HG03066 (cell line): ENCODE data around the gene IGF1.
"Not testable (repeated sequence)": the region's sequence is repeated elsewhere in the genome, so short reads cannot be mapped to it uniquely, and the experiment has no call there.

Source experiments
- ATAC-seq: cut with Tn5 transposase; IDR thresholded peaks from one replicate; pipeline ENCODE4 v1.9.1; 2021; ENCODE audit warnings: low read depth; ENCODE audit not compliant: unreplicated experiment

The IGF1 gene

DNA sequence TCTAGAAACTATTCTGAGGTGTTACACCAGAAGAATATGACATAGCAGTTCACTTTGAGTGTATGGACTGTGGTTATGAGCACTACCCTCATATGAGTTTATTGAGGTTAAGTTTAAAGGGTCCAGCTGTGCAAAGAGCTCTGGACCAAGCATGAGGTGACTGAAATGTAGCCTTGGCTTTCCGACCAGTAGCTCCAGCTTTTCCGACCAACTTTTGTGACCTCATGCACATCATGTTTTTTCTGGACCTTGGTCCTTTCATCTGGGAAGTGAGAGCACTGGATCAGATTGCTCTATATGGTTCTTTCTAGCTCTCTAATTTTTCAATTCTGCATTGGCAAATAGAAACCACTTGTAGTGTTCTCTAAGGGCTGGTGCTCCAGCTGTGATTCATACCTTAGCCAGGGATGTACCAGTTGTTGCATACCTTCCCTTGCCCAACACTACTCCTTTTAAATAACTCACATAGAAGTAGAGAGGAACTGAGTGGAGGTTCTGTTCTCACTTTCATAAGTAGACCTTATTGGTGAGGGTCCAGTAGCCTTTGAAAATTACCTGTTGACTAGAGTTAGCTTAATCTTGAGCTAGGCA, 16.6 kb downstream of the IGF1 start:
- no peak for ATAC-seq

DNA sequence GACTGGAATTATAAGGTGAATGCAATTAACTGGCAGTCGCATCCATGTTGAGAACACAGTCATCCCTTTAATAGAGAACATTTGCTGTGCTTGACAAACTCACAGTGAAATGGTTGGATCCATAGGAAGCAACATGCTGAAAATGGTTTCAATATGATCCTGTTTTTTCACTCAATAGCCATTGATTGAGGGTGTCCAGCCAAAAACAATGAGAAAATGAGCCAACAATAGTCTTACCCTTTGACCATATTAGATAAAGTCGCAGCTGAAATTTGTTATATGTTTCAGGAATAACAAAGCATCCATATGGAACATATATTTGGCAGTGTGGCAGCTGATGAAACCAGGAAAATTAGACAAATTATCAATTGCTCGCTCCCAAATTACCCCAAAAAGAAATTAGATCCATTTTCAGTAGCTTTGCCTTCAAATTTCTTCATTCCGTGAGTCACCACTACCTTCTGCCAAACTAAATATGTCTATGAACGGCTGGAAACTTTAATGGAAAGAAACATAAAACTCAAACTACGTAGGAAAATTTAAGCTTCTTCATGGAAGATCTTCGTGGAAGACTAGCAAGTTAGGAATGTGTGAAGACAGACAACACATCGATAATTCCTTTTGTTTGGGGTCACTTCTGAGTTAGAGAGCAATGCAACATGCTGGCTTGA, 17.4 kb downstream of the IGF1 start:
- ATAC-seq = no peak

DNA sequence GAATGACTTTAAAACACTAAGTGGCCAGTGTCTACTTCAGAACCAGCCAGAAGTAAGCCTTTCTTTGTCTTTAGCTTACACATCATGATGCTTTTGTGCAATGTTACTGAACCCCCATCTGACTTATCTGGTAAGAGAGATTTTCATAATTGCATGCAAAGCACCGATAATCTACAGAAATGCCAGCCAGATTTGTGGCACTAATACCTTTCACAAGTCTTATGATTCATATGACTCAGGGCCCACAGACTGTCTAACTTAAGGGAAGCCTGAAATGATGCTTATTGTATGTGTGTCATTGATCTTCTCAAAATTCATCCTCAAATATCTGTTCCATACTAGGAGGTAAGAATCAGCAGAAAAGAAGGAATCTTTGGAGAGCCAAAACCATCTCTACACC, 18.0 kb downstream of the IGF1 start:
- no peak for ATAC-seq

DNA sequence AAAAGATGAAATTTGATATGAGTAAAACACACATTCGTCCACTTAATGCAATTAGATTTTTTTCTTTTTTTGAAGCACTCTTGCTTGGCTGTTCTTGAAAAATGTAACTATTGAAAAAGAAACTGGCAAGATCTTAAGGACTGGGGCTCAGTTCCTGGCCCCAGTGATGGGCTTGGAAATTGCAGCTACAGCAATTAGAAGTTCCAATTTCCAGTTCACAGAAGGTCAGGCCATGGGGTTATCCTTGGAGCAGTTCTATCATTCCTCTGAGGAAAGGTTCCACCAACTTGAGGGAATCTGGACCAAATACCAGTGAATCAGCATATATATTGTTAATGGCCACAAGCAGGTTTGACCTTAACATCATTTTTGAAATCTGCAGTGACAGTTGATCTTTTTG, 18.9 kb downstream of the IGF1 start:
- ATAC-seq = no peak

DNA sequence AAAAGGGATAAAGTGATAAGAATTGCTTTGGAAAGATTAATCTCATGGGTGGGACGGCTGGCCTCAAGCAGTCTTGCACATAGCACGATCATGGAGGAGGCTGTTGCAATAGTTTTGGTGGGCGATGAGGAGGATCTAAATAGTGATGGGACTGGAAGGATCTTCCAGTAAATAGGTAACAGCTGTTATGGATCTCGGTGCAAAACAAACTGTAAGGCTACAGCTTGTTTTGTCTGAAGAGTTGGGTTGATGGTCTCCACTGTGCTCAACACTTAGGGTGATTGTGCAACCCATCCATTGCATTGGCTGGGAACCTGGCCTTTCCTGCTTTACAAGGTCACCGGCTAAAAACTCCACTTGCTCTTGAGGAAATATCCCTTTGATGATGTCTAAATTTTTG, 21.0 kb downstream of the IGF1 start:
- no peak for ATAC-seq

DNA sequence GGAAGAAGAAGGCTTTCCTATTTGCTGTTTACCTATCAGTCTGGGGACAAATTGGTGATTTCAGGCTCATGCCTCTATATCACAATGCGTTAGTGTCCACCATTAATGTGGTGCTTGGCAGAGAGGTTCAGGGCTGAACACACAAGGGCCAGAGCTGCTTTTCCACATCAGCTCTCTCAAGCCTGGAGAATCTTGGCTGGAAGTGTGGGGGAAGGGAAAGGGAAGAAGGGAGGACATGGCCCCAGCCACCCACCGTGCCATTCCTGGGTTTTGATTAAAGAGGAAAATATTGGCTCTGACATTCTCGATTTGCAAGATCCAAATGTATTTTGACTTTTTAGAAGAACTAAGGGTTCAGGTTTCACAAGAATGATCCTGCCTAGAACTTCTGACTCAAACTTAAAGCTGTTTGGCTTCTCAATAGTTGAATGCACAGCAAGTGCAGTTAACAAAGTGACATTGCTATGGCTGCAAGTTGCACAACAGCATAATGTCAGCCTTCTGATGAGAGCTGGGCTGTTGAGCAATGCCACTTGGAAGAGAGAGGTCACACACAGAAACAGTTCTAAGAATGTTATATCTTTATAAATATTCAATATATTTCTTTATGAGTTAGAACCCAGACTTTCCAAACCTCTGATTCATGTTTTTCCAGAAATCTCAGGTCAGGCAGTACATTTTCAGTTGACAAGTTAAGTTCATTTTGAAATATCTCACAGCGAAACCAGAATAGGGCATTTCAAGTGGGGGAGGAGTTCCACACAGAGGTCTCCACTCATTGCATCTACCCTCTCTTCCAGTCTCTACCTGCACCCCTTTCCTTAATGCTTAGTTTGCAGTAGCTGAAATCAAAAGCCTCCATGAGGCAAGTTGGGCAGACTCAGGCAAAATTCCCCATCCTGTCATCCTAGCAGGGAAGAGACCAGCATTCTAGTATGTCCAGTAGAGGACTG, 25.3 kb downstream of the IGF1 start:
- no peak for ATAC-seq

DNA sequence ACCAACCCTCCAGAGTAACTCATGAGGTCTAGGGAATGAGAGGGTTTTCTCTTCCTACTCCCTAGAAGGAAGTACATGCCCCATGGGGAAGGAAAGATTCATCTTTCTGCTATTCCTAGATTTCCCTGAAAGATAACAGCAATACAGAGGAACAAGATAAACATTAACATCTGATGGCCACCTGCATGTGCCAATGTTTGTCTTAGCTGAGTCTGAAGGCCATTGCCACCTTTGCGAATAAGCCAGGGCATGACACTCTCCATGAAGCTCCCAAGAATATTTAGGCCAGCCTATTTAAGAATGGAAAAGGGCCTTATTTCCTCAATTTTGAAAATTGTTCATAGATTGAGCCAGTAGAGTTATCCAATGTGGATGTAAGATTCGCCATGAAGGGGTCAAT, 26.0 kb downstream of the IGF1 start:
- ATAC-seq = no peak

DNA sequence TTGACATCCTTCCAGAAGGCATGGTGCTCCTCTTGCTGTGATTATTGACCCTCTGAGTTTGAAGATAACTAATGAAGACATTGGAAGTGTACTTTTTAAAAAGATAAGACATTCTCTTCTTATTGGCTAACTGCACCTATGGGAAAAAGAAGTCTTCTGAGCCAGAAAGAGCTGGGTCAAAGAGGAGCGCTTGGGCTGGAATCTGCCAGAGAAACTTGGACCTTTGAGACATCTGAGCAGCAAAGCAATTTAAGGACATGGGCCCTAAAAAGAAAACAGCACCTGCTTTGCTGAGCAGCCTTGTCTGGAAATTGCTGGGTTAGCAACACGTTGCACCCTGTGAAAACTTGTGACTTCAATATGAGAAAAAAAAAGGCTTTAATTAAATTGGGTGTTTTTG, 27.8 kb downstream of the IGF1 start:
- no peak for ATAC-seq

DNA sequence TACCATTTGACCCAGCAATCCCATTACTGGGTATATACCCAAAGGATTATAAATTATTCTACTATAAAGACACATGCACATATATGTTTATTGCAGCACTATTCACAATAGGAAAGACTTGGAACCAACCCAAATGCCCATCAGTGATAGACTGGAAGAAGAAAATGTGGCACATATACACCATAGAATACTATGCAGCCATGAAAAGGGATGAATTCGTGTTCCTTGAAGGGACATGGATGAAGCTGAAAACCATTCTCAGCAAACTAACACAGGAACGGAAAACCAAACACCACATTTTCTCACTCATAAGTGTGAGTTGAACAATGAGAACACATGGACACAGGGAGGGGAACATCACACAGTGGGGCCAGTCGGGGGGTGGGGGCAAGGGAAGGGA, 31.3 kb downstream of the IGF1 start:
- ATAC-seq = not testable (repeated sequence)

DNA sequence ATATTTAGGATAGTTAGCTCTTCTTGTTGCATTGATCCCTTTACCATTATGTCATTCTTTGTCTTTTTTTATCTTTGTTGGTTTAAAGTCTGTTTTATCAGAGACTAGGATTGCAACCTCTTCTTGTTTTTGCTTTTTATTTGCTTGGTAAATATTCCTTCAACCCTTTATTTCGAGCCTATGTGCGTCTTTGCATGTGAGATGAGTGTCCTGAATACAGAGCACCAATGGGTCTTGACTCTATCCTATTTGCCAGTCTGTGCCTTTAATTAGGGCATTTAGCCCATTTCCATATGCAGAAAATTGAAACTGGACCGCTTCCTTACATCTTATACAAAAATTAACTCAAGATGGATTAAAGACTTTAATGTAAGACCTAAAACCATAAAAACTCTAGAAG, 32.9 kb downstream of the IGF1 start:
- not testable (repeated sequence) for ATAC-seq

DNA sequence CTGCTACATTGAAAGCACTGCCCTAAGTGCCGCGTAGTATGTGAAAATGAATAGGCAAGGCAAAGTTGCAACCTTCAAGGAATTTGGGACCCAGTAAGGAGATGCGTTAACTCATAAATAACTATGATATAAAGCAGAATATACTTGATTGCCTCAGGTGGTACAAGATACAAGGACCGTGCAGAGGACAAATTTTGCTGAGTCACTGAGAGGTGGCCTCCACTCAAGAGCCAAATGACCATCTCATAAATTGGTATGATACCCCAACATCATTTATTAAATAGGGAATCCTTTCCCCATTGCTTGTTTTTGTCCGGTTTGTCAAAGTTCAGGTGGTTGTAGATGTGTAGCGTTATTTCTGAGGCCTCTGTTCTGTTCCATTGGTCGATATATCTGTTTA, 35.7 kb downstream of the IGF1 start:
- ATAC-seq = no peak

DNA sequence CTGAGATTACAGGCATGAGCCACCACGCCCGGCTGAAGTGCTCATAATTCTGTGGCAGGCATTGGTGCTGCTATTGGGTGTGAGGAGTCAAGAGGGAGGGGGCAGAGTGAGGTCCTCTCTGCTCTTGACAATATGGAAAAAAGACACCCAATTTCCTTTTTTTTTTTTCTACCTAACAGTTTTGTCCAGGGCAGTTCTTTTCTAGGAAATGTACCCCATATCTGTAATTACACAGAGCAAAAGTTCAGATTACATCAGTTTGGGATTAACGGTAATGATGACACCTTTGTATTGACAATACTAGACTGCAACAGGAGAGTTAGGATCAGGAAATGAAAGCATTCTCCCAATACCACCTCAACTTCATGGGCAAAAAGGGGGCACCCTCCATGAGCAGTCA, 36.3 kb downstream of the IGF1 start:
- no peak for ATAC-seq

DNA sequence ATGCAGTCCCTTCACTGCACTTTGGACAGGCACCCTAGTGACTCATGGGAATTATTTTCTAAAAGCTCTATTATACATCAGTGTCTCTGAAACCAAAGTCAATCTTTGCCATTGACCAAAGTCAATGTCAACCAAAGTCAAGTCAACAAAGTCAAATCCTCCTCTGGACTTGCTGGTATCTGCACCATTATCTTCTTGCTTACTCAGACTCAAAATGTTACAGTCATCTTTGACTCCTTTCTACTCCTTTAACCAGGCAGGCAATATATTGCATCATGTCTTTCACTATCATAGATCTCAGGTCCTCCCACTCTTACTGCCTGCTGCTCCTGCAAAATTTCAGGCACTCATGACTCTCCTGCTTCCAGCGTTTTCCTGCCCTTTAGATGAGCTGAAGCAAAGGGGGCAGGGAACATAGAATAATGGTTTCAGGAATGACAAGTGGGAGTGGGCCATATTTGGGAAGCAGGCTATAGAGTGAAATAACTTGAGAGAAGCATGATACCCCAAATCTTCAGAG, 39.2 kb downstream of the IGF1 start:
- ATAC-seq = no peak

DNA sequence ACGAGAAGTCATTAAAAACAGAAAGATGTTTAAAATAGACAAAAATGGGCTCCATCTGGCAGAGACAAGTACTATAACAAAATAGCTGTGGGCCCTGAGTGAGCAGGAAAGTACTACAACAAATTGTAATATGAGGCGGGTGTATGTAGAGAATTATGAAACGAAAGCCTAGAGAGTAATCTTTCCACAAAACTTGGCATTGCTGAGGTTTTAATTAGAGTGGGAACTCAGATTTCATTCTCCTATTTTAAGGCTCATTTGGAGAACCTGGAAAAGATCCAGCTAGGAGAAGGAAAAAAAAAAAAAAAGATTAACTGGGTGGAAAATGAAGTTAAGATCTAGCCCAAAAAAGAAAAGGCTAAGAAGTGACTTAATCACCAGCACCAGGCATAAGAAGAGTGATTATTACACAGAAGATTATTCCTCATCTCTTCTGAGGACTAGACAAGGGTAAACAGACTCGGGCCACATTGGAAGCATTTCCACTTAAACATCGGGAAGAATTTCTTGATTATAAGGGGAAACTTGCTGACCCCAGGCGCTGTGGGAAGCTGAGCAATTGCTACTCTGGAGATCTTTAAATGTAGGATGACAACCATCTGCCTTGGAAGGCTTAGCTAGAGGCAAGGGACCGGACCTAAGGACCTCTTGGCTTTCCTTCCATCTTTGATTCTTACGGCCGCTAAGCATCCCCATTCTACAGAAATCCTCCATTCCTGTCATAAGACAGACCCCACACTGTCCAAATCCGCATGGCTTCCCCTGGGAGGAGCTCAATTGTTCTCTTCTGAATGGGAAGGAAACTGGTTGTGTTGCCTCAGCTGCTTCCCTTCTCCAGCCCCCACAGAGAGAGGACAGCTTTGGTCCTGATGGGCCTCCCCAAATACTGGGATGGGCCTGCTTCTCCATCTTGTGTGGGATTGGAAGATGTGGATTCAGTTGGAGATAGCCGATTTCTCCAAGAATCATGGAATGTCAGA, 40.6 kb downstream of the IGF1 start:
- ATAC-seq = no peak

DNA sequence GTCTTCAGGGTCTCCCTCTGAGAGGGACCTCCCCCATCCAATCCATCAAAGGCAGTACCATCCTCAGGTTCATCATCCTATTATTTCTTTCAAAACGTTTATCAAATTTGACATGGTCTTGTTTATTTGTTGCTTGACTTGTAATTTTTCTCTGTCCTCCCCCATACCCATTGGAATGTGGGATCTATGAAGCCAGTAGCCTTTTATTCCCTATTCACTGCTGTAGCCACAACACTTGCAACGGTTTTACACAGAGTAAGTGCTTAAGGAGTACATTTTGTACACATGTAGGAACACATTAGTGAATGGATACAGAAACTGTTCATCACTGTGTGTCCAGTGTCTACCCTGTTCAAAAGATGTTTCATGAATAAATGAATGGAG, 41.5 kb downstream of the IGF1 start:
- no peak for ATAC-seq

DNA sequence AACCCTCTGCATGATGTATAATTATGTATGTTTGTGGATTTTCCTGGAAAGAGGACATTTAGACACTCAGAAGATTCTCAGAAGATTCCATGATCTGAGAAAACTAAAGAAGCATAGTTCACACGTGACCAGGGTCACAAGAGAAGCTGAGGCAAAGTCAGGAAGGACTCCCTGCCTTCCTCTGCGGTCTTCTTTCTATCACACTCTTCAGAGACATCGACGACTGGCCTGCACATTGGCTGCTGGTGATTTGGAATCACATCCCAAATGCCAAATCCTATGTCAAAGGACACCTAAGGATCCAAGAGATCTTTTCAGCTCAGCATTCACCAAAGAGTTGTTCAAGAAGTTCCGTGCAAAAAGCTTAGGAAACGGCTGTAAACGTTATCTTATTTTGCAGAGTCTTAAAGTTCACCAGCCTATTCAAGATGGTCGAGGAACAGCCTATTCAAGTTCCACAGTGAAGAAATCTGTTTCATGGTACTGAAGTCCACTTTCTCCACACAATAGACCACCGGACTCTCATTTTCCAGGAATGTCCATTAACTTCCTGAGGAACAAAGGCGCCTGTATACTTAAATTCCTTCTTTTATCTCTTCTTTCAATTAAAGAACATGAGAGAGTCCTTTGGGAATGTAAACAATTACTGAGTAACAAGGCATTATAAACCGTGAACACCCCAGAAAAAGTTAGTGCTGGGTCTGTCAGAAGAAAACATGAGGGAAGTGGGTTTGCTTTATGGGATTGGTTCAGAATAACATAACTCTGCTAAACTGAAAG, 42.1 kb downstream of the IGF1 start:
- no peak for ATAC-seq

DNA sequence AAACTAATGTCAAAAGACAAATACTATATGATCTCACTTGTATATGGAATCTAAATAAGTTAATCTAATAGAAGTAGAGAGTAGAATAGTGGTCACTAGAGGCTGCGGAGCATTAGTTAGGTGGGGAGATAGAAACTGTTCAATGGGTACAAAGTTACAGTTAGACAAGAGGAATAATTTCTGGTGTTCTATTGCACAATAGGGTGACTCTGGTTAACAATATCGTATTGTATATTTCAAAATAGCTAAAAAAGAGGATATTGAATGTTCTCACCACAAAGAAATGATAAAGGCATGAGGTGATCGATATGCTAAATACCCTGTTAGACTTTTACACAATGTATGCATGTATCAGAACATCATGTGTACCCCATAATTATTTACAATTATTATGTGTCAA, 42.9 kb downstream of the IGF1 start:
- no peak for ATAC-seq

DNA sequence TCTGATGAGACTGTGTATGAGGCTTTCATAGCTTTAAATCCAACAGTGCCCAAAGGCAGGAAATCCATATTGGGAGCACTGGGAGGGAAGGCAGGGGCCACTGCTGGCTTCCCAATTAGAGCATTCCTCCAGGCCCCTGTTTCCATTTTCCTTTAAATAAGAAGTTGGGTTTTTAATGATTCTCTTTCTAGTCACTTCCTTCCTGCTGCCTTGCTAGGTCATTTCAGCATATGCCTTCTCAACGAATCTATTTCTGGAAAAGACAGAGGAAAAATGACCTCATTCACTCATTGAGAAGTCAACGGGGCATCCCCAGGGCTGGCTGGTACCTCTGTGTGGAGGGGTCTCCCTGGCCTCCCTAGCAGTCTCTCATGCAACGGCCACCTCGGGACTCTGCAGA, 43.5 kb downstream of the IGF1 start:
- ATAC-seq = no peak

DNA sequence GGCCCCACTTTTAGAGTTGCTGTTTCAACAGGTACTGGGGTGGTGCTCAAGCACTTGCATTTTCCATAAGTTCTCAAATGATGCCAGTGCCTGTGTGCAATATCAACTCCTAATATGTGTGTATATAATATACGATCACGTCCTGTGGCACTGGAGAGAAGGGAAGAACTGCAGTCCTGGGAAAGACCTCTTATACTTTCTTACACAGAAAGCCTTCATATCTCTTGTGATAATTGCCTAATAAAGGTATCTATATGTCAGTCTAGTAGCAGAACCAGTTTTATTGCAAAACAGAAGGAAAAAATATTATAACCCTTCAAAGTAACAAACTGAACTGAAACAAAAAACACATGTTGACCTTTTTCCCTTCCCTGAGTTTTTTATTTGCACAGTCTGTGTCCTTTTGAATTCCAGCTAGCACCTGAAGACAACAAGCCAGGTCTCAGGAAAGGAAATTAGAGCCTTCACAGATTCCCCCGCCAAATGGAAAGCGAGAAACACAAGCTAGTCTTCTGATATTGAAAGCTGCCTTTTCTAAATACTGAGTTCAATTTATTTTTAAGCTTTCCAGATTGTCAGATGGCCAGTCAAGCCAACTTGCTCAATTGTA, 44.4 kb downstream of the IGF1 start:
- ATAC-seq = no peak
